ENCODE data around the gene ARL10.

Gene ARL10, protein sequence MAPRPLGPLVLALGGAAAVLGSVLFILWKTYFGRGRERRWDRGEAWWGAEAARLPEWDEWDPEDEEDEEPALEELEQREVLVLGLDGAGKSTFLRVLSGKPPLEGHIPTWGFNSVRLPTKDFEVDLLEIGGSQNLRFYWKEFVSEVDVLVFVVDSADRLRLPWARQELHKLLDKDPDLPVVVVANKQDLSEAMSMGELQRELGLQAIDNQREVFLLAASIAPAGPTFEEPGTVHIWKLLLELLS

DNA sequence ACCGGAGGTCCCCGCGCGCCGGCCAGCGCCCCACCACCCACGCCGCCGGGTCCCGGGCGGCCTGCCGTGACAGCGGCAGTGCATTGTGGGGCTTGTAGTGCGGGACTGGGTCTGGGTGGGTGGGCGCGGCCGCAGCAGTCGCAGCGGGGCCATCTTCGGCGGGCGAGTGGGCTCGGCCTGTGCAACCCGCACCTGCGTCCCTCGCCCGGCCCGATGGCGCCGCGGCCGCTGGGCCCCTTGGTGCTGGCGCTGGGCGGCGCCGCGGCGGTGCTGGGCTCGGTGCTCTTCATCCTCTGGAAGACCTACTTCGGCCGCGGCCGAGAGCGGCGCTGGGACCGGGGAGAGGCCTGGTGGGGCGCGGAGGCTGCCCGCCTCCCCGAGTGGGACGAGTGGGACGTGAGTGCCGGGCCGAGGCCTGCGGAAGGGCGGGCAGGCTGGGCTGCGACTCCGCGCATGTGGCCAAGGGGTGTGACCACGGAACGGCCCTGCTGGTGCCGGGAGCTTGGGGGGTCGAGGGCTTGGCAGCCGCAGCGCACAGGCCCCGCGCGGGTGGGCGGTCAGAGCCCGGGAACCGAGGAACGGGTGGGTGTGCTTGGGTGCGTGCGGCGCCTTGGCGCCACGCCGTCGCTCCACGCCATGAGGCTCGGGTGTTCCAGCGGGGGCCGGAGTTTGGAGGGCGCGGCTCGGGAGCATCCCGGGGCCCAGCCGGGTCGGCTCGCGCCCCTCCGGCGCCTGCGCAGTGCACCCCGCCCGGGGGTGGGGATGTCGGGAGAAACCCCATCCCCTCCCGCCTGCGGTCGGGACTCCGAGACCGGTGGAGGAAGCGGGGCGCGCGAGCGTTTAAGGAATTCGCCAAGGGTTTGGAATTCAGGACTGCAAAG, at the start of gene ARL10:
Gene ARL10 (plus strand): TSS at position 137 of the 881 bp plus-strand sequence. CDS start 77 bp downstream, at position 214.
- DNase-seq: peak; percentile 34

DNA sequence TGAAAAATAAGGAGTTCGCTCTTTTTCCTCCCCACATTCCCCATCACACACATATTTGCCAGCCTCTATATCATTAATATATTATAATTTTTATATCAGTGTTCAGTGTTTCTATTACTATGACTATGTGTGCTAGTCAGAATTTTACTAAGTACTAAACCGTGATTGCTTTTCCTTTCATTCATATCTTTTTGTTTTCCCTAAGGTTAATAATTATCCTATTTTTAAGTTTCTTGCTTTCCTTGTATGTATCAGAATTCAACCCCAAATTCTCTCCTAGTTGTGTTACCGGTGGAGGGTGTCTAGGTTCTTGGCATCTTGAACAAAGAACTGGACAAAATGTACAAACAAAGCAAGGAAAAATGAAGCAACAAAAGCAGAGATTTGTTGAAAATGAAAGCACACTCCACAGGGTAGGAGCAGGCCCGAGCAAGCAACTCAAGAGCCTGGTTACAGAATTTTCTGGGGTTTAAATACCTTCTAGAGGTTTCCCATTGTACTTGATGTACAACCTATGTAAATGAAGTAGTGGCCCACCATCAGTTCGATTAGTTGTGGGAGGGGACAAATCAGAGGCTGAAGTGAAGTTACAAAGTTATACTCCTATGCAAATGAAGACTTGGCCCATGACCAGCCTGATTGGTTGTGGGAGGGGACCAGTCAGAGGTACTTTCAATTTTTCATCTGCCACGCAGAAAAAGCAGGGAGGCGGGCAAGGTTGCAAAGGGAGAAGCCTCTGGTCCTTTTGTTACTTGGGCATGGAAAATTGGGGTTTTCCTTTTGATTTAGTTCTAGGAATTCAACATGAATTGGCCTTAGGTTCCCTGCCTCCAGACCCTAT, 47.5 kb upstream of the ARL10 start:
- DNase-seq: no peak

- DNase-seq: no peak
These were observed 45.3 kb upstream of the ARL10 start for GRCh38 chr5:176319827-176320554.

- no peak for DNase-seq
These were observed 44.7 kb upstream of the ARL10 start for GRCh38 chr5:176320577-176320976.

DNA sequence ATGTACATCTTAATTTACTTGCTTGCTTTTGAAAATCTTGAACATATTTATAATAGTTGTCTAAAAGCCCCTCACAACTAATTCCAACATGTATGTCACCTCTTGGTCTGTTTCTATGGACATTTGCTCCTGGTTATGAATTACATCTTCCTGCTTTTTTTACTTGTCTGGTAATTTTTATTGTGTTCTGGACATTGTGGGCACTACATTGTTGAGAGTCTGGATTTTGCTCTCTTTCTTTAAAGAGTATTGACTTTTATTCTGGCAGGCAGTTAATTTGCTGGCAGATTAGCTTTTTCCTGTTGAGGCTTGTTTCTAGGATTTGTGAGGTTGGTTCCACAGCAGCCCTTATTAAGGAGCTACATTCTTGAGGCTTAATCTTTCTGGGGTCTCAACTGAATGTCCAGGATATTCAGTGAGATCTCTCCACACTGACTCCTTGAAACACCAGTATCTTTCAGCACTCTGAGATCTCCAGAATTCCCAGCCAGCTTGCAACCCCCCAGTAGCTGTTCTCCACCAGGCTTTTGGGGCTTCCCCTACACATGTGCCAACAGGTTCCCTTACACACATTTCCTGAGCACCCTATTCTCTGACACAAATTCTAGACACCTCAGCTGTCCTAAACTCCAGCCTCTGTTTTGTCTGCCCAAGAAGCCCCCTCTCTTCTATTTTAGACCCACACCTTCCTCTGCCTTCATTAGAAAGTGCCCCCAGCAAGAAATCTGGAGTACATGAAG, 31.1 kb upstream of the ARL10 start:
- DNase-seq: no peak

GRCh38 chr5:176337913-176338312, 27.4 kb upstream of the ARL10 start:
- no peak for DNase-seq

DNA sequence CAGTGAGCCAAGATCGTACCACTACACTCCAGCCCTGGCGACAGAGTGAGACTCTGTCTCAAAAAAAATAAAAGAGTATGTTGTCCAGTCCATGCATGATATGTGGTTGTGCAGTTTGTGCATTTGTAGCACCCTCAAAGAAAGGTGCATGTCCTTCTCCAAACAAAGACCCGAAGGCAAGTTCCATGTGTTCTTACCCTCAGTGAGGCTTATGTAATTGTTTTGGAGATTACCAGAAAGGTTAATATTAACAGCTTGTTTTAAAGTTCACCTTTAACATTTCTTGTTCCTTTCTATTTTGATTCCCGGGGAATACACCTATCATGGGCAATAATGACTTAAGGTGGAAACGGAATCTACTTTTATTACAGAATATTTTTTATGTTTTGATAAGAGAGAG, 26.0 kb upstream of the ARL10 start:
- no peak for DNase-seq

GRCh38 chr5:176341325-176342157, 23.7 kb upstream of the ARL10 start:
- DNase-seq: no peak

- no peak for DNase-seq
These were observed 23.2 kb upstream of the ARL10 start for GRCh38 chr5:176342158-176342483.

- no peak for DNase-seq
These were observed 22.4 kb upstream of the ARL10 start for GRCh38 chr5:176342766-176343458.

DNA sequence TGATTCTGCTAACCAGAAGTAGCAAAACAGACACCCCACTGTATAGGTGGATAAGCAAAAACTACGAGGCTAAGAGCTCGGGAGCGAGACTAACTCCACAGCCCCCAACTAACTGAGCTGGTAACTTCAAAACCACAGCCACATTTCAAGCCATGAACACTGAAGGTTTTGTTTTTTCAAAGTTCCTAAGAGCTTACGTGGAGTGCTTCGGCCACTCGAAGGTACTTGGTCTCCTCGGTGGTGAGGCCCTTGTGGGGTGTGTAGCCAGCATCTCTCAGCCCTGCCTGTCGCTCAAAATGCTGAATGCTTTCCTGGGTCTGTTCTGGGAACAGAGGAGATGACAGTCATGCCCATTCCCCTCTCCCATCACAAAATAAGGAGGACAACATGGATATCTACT, 14.9 kb upstream of the ARL10 start:
- no peak for DNase-seq

- no peak for DNase-seq
These were observed 13.0 kb upstream of the ARL10 start for GRCh38 chr5:176352116-176352878.

- DNase-seq: no peak
These were observed 11.8 kb upstream of the ARL10 start for GRCh38 chr5:176353533-176353932.

DNA sequence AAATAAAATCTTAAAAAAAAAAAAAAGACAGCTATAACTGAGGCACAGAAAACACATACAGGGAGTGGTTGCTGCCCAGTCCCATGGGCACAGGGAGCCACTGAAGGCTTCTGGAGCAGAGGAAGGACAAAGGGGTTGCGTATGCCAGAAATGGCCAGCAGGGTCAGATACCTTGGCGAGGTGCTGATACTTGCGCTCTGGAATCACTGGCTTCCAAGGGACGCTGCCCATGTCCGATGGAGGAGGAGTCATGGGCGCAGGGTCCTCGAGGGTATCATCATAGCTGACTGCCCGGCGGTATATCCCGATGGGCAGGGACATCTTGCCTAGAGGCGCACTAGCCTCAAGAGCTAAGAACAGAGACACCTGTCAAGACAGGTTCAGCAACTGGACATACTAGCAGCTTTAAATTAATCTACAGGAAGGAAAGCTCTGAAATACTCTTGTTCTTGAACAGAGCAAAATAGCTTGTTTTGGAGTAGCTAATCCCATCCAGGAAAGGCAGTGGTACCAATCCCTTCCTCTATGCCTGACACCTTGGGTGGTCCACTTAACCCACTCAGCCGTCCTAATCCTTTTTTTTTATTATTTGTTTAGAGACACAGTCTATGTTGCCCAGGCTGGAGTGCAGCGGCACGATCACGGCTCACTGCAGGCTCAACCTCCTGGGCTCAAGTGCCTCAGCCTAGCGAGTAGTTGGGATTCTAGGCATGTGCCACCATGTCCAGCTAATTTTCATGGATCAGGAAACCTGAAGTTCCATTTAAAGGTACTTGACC, 9.7 kb upstream of the ARL10 start:
- DNase-seq: no peak

- DNase-seq: no peak
These were observed 9.1 kb upstream of the ARL10 start for GRCh38 chr5:176356179-176356566.

GRCh38 chr5:176359658-176360057, 5.6 kb upstream of the ARL10 start:
- no peak for DNase-seq

- no peak for DNase-seq
These were observed 4.3 kb upstream of the ARL10 start for GRCh38 chr5:176360894-176361436.

DNA sequence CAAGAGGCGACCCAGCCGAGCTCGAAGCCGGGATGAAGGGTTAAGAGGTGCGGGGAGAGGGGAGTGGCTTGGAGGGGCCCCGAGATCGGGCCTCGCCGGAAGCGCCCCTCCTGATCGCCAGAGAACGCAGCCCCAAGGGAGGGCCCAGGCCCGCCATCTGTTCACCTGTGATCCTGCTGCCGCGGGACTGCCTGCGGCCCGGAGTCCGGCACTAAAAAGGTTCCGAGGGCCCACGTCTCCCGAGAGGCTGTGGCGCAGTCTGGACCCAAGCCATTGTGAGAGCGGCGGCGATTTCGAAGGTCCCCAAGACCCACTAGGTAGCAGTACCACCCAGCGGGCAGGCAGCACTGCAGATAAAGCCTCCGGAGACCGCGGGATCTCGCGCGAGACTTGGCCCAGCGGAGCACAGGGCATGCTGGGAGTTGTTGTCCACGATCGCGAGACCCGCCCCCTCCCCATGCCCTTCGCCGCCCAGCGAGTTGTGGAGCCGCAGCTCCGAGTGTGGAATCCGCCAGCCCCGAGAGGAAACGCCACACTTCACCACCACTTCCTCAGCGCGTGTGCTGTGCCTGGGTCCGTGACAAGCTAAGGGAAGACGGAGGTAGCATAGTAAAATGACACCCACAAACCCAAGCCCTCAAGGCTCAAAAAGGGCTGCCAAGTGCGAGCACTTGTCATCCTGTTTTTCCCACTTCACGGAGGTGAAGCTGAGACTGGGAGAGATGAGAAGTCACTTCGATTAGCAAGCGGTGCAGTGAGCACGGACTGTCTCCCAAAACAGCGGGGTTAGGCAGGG, 3.7 kb upstream of the ARL10 start, which contains the start of gene KIAA1191:
Gene KIAA1191 (minus strand): TSS at position 328 of the 796 bp plus-strand sequence. CDS start 2,256 bp downstream, outside the sequence.
- DNase-seq: peak; percentile 95

All from activated effector memory CD4-positive, alpha-beta T cell treated with Interleukin-2 at 50 U/mL for 16 hours (primary cell).